Heart left ventricle (tissue), 13 donors: Measurements from ENCODE around the gene LRRC10B.

Experiments used
- CTCF ChIP-seq, 12 donors: fragments of 200-600 bp; sonication (generic) in 4 of 12; IDR thresholded peaks; one replicate each; pipeline versions ENCODE4 v1.5.0 to v1.8.0; 2018 to 2022; ENCODE audit warnings: antibody characterized with exemption in 12 of 12, mild to moderate bottlenecking in 5 of 12
- POLR2A ChIP-seq, 2 donors: fragments of 450-650 bp; IDR thresholded peaks; one replicate each; pipeline ENCODE4 v1.6.1; 2017; ENCODE audit warnings: antibody characterized with exemption in 2 of 2, mild to moderate bottlenecking in 2 of 2, moderate library complexity in 2 of 2
- donor health status: ischemic (EF 13 %, LVEDD 7.1; RV severe dilation, severe dysfunction).
- donor health status: DM: no; HTN: yes; CAD: no.
- donor health status: DM: no; HTN: no; CAD: no.
- donor health status: ischemic (EF 25% LVEDD 6.9; RV normal size, moderate dysfunction).
- donor health status: ischemic (EF 25% LVEDD 5.7; RV mildly dilated, moderate dysfunction).
- donor health status: ischemic (EF 35%, LVEDD 5.7; RV mildly dilated, moderate dysfunction).
- donor health status: nonischemic (EF 11% LVEDD 7.7; RV severe dilation, severe dysfunction).
- donor health status: DM: yes; HTN: yes; CAD: no.
- donor health status: PGD.
- donor health status: ischemic (EF 29% LVEDD 5.4; RV normal size, mild dysfunction).
- donor health status: nonischemic (EF 23%, LVEDD 6.1; RV moderate dilation, normal function).

GRCh38 chr11:61554172-61554988, 45.8 kb downstream of the LRRC10B start:
- TF ChIP-seq CTCF (IDR thresholded peaks at IDR 0.05) (no peak), POLR2A (IDR thresholded peaks at IDR 0.05) (no peak)
